ENCODE data around the gene AHRR.

DNA sequence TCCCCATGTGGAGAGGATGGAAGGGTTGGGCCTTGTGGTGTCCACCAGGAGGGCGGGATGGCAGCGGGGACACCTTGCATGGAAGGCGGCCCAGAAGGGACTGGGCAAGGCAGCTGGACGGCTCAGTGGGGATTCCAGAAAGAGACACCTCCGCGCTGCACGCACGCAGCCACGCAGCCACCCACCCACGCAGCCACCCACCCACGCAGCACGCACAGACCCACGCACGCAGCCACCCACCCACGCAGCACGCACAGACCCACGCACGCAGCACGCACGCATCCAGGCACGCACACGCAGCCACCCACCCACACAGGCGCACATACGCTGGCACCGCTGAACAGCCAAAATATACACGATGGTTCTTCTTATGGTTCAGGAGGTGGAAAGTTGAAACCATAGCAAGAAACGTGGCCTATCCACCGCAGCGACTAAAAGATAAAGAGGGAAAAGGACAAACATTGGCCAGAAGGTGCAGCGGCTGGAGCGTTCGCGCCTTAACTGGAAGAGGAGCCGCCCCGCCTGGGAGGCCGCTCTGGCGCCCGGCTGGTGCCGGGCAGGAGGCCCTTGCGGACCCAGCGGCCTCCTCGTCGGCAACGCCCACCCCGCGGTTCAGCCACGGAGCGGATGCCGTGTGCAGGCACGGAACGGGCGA, 99.2 kb downstream of the AHRR start:
- no peak for TF ChIP-seq CTCF (IDR thresholded peaks at IDR 0.05)
- TF ChIP-seq POLR2A (IDR thresholded peaks at IDR 0.05): no peak
